ENCODE results near the gene DENND2C. TPM values are rescaled to one million over a fixed set of nuclear protein-coding genes. Genes with fewer than 3 reads are reported as not detected.
A peak's percentile ranks its signal among the peaks of the same experiment; 100 is the strongest.

Gene DENND2C, protein sequence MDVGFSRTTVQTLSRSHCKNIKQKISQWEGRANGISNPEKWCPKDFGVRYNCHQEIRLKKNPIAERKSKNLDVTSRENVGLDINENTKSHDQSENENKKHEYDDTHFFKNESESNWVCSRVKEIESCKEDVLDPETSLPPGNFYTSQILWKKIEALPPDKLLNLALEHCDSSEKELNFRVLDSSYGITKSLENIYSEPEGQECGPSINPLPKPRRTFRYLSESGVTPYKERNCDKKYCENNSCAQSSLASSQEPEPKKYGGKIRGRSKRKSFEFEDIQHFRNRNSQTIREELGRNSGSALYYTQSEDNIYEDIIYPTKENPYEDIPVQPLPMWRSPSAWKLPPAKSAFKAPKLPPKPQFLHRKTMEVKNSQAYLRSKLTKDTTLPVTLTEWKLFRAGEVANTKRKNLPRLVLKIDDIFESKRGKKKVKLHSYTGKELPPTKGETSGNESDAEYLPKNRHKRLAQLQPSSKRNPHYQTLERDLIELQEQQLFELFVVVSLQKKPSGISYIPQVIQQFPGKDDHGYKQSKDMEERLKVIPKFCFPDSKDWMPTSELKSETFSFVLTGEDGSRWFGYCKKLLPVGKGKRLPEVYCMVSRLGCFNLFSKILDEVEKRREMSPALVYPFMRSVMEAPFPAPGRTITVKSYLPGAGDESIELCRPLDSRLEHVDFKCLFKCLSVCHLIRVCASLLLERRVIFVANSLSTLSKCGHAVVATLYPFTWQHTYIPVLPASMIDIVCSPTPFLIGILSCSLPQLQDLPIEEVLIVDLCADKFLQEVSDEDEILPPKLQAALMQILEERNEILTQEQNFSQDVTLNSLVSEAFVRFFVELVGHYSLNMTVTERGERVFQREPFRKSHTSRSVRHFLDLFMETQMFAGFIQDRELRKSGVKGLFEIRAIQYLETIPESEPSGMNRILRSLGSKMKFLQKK
- 1 to 10 TPM; 3.4 to 4.7 (median 4.3) TPM for polyA plus RNA-seq (ENCODE audit: insufficient read length in 4 of 4)

DNA sequence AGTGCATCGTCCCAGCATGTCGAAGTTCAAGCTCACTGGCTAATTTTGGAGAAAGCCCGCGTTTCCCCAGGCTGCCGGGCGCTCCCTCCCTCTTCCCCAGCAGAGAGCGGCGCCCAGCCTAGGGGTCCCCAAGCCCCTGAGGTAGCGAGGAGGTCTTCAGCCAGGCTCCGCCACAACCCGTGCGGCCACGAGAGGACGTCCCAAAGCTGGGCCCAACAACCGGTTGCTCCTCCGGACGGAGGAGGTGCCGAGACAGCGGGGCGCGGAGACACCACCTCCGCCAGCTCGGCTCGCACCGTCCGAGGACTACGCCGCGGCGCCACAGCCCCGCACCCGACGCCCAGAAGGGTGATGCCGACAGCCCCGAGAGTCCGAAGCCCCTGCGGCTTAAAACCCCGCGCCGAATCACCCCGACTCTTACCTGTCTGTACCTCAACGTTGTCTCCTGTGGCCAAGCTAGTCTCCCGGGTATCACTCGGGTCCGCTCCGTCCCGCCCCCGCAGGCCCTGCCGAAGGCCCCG, at the start of gene DENND2C:
Gene DENND2C (minus strand): TSS at position 488 of the 521 bp plus-strand sequence. CDS start 44,065 bp downstream, outside the sequence.
- DNase-seq (ENCODE audit: low read depth in 4 of 4, low spot score in 3 of 4) = peak in 1 of 4 donors; percentile 7

DNA sequence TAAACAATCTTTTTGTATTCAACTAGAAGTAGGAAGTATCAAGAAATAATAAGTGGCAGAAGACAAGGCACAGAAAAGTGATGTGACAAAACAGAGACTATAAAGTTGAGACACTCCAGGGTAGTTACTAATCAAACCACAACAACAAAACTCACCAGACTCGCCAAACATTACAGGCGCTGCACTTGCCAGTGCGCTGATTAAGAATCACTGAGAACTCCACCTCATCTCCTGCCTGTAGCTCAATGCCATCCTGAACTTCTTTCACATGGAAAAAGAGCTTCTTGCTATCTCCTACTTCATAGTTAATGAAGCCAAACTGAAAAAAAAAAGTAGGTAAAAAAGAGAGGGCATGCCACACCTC, 49.6 kb upstream of the DENND2C start:
- no peak for DNase-seq (ENCODE audit: low read depth in 4 of 4, low spot score in 3 of 4)

- no peak for DNase-seq (ENCODE audit: low read depth in 4 of 4, low spot score in 3 of 4)
Measured at GRCh38 chr1:114718661-114719423, 49.0 kb upstream of the DENND2C start.

GRCh38 chr1:114716304-114717170, 46.7 kb upstream of the DENND2C start, which contains the start of gene NRAS:
Gene NRAS, minus strand, starts transcription at chr1:114716771. Its CDS starts 611 bp downstream, at chr1:114716160.
- DNase-seq (ENCODE audit: low read depth in 4 of 4, low spot score in 3 of 4) = peak; percentile 79 to 89 (median 82)

- no peak for DNase-seq (ENCODE audit: low read depth in 4 of 4, low spot score in 3 of 4)
Measured at GRCh38 chr1:114715952-114716303, 46.1 kb upstream of the DENND2C start.

DNA sequence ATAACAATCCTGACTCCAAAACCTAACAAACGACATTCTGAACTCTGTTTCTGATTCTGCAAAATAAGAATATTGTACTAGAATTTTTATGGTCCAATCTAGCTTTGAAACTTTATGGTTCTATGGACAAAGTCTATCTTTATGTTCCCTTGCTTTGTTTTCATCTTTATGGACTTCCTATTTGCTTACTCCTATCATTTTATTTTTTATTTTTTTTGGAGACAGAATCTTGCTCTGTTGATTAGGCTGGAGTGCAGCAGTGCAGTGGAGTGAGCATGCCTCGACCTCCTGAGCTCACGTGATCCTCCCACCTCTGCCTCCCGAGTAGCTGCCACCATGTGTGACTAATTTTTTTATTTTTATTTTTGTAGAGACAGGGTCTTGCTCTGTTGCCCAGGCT, 43.1 kb upstream of the DENND2C start:
- no peak for DNase-seq (ENCODE audit: low read depth in 4 of 4, low spot score in 3 of 4)

GRCh38 chr1:114710360-114710759, 40.5 kb upstream of the DENND2C start:
- no peak for DNase-seq (ENCODE audit: low read depth in 4 of 4, low spot score in 3 of 4)

- no peak for DNase-seq (ENCODE audit: low read depth in 4 of 4, low spot score in 3 of 4)
Measured at GRCh38 chr1:114707604-114708003, 37.8 kb upstream of the DENND2C start.

DNA sequence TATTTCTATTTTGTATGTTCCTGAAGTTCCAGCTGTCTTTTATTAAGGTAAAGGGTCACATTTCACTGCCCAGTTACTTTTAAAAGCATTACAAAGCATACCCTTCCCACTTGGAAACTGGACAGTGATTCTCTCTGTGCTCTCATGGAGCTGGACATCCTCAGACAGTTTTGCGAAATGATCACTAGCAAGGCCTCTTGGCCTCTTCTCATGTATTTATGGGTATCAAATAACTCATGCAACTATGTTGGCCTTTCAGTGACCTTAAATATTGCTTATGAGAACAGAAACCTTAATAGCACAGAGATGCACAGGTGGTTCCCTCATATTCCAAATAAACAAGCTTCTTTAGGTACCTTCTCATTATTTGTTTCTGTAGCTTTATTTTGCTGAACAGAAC, 33.4 kb upstream of the DENND2C start:
- DNase-seq (ENCODE audit: low read depth in 4 of 4, low spot score in 3 of 4) = no peak

GRCh38 chr1:114702737-114703136, 32.9 kb upstream of the DENND2C start:
- DNase-seq (ENCODE audit: low read depth in 4 of 4, low spot score in 3 of 4) = no peak

DNA sequence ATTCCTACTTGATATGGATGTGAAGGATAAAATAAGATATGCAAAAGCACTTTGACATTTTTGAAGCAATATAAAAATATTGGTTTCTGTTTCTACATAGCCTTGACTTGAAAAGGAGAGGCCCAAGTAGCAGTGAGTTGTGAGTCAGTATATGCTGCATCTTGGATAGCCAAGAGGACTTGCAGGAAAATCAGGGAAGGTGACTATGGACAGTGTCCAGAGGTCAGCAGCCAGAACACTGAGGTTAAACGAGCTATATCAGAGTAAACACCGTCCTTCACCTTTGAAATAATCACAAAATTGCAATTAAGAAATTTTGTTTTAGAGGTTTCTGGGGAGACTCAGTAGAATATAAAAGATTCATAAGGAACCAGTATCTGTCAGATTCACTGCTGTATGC, 32.1 kb upstream of the DENND2C start:
- DNase-seq (ENCODE audit: low read depth in 4 of 4, low spot score in 3 of 4) = no peak

DNA sequence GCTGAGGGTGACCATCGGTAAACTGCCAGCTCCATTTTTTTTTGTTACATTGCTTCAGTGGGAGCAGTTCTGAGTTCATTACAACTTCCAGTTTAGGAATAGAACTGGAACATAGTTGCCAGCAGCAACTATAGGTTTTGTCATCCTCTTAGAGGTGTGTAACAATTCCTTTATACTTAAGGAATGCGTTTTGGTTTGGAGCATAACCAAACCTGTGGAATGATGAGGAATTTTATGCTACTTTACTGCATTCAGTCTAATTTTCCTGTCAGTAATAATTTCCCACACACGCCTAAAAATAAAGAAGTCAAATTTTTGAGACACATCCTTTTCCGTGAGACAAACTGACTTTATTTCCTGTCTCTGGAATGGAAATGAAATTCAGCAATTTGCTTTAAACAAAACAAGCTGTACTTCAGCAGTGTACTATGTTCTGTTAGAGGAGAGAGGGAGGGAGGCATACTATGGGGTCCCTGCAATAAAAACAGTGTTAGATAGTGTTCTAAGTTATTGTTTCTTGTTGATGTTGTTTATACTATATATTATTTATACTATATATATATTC, 30.3 kb upstream of the DENND2C start:
- DNase-seq (ENCODE audit: low read depth in 4 of 4, low spot score in 3 of 4) = no peak

DNA sequence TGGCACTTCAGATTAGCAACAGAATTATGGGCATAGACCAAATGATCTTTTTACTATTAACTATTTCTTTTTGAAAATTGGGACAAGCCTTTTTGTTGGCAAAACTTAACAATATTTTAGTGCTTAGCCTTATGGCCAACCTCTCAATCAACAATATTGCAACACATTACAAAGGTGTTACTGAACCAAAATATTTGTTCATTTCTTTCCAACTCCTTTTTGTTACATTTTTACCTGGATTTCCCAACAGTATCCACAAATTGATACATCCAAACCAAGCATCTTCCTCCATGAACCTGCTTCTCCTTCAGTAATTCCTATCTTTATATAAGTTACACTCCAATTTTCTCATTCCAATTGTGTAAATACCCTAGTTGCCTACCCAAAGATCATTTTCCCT, 27.0 kb upstream of the DENND2C start:
- DNase-seq (ENCODE audit: low read depth in 4 of 4, low spot score in 3 of 4) = no peak

DNA sequence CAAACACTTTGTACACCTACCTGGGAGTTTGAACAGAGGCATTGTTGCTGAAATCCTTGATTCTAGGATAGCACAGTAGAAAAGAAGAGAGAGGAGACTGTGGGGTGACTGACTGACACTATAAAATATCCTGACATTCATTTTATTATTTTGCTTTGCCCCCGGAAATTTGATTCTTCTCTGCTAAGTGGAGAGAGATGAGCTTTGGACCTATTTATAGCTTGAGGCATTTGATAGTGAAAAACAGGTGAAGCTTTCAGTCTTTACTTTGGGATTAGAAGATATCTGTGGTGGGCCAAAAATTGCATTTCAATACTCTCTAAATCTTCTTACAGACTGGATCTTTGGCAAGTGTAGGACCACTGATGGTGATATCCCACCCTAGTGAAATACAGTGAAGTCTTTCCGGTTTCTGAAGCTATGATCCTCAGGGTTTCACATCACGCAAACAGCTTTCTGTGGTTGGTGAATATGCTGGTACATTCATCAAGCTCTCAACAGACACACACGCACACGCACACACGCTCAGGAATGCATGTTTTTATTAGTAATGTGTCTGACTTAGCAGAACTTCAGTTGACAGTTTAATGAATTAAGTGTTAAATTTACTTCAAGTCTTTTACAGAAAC, 25.7 kb upstream of the DENND2C start, which contains the start of gene AMPD1:
Gene AMPD1 (minus strand): TSS at position 117 of the 629 bp plus-strand sequence. CDS start 75 bp downstream, at position 42.
- DNase-seq (ENCODE audit: low read depth in 4 of 4, low spot score in 3 of 4) = no peak

DNA sequence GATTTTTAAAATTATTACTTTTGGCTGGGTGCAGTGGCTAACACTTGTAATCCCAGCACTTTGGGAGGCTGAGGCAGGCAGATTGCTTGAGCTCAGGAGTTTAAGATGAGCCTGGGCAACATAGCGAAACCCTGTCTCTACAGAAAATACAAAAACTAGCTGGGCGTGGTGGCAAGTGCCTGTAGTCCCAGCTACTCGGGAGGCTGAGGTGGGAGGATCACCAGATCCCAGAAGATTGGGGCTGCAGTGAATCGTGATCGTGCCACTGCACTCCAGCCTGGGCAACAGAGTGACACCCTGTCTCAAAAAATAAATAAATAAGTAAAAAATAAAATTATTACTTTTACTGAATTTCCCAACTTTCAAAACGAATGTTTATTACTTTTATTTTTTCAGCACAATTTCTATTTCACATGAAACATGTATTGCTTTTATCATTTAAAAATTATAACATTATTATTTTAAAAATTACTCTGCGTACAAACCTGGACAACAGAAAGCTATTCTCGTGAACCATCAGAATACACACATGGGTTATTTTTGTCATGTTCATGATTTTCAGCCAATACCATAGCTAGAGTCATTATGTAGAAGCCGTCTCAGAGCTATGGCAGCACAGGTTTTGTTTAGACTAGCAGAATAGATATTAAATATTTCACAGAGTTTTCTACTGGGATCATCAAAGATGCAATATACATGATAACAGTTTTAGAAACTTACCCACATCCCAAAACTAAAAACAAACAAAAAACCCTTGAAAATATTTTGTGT, 24.9 kb upstream of the DENND2C start:
- DNase-seq (ENCODE audit: low read depth in 4 of 4, low spot score in 3 of 4) = no peak

DNA sequence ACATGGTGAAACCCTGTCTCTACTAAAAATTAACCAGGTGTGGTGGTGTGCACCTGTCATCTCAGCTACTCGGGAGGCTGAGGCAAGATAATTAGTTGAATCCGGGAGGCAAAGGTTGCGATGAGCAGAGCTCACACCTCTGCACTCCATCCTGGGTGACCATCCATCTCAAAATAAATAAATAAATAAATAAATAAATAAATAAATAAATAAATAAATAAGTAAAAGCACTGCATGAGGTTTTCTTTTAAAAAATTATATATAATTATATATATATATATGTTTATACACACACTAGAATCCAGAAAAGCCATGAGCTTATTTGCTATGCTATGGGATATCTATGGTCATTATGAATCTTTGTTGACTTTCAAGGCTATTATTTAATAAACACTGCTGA, 23.1 kb upstream of the DENND2C start:
- no peak for DNase-seq (ENCODE audit: low read depth in 4 of 4, low spot score in 3 of 4)

DNA sequence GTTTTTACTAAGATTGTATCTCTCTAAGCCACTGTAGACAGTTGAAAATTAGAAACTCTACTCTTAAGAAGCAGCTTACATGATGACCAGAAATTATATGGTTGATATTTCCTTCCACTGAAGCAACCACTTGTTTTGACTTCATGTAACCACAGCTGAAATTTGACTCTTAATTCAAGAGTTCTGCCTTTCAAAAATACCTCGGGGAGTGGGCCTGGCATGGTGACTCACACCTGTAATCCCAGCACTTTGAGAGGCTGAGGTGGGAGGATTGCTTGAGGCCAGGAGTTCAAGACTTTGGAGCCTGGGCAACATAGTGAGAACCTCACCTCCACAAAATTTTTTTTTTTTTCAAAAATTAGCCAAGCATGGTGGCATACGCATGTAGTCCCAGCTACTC, 21.2 kb upstream of the DENND2C start:
- DNase-seq (ENCODE audit: low read depth in 4 of 4, low spot score in 3 of 4) = no peak

GRCh38 chr1:114690148-114690547, 20.3 kb upstream of the DENND2C start:
- DNase-seq (ENCODE audit: low read depth in 4 of 4, low spot score in 3 of 4) = no peak
